Activated CD4-positive, alpha-beta T cell treated with anti-CD3 and anti-CD28 coated beads for 36 hours (primary cell): ENCODE data around the gene CD300LB. TPM values are rescaled to one million over a fixed set of nuclear protein-coding genes. Genes with fewer than 3 reads are reported as not detected.
"Not testable (repeated sequence)": the region's sequence is repeated elsewhere in the genome, so short reads cannot be mapped to it uniquely, and the experiment has no call there.

ENCODE experiments used
- ATAC-seq: fragments of 200-7000 bp; cut with Tn5 transposase; one replicate; pipeline ENCODE4 v1.10.0; 2021; ENCODE audit warnings: mild to moderate bottlenecking, moderate library complexity
- CTCF ChIA-PET: fragments of 350-600 bp; sonication (Branson Sonifier 250); formaldehyde crosslinking; loops from one replicate; lab custom pipeline; 2021; ENCODE audit warnings: antibody characterized with exemption; lab: Charles Lee
- POLR2A ChIA-PET: fragments of 350-600 bp; sonication (Branson Sonifier 250); formaldehyde crosslinking; loops from one replicate; lab custom pipeline; 2021; ENCODE audit warnings: antibody characterized with exemption, inconsistent platforms; lab: Charles Lee
- DNase-seq: peaks from one replicate; pipeline ENCODE4 v3.0.0-alpha.2; 2020
- H3K27ac Mint-ChIP-seq: one replicate; pipeline ENCODE4 v1.8.0; 2021; ENCODE audit warnings: mixed read lengths
- H3K27me3 Mint-ChIP-seq: one replicate; pipeline ENCODE4 v1.8.0; 2021; ENCODE audit warnings: mixed read lengths
- H3K36me3 Mint-ChIP-seq: one replicate; pipeline ENCODE4 v1.8.0; 2021; ENCODE audit warnings: low read depth, mixed read lengths
- H3K4me1 Mint-ChIP-seq: one replicate; pipeline ENCODE4 v1.8.0; 2021; ENCODE audit warnings: mixed read lengths
- H3K4me3 Mint-ChIP-seq: one replicate; pipeline ENCODE4 v1.8.0; 2021; ENCODE audit warnings: mild to moderate bottlenecking, moderate library complexity, mixed read lengths
- H3K9me3 Mint-ChIP-seq: one replicate; pipeline ENCODE4 v1.8.0; 2021; ENCODE audit warnings: low read depth, mixed read lengths
- intact Hi-C, 2 experiments: fragments of 100-400 bp; cut with DNase I in 1 of 2; cut with micrococcal nuclease in 1 of 2; formaldehyde crosslinking; loops; one replicate each; pipeline versions ENCODE4 v1.14.2 to v1.15.1; 2022 to 2024; cut with DNase I, micrococcal nuclease
- total RNA-seq, 2 experiments: library from RNA; stranded (reverse); gene quantifications; one replicate each; pipeline ENCODE4 v1.2.3, GENCODE V29; 2021

CD300LB gene
- total RNA-seq, 2 experiments from 2014 or later, result not detected

GRCh38 chr17:74566132-74566753 is 35.0 kb upstream of the CD300LB start:
- Mint-ChIP-seq H3K27ac (no peak overlapping the region), H3K4me3 (no peak overlapping the region), H3K27me3 (peaks cover 8% of the 10 kb centered on the region), H3K4me1 (peaks cover 23% of the 10 kb centered on the region), H3K36me3 (no peaks in the 10 kb centered on the region), H3K9me3 (no peaks in the 10 kb centered on the region)
- POLR2A ChIA-PET, result no interaction called here
- CTCF ChIA-PET, result interaction anchor here (0.5 to 2.1 kb wide), 23 partner anchors 8 to 747 kb away, joined by 3 to 13 read pairs (median 3); partner anchors contain the start of genes CD300LD and RAB37
- intact Hi-C loops, result loop anchor here in 1 of 2 experiments (1.0 to 5.0 kb wide), 2 partner anchors 80 to 171 kb away; partner anchors contain the start of gene RAB37
- DNase-seq (peak; percentile 66), ATAC-seq (peak; percentile 47)

DNA sequence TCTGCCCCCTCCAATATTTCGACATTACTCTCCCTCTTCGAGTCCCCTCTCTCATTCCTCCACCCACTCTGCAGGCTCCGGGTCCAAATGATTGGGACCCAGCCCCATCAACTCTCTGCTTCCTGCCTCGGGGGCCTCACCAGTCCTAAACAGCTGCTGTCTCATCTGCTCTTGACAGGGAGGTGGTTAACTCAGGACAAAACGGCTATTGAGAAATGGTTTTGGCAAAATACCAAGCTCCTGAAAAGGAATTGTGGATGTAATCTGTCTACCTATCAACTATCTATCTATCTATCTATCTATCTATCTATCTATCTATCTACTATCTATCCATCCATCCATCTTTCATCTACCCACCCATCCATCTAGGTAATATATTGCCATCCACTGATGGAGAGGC is 33.9 kb upstream of the CD300LB start:
- Mint-ChIP-seq H3K36me3 (no peaks in the 10 kb centered on the region), H3K27me3 (peaks cover 8% of the 10 kb centered on the region), H3K27ac (no peak overlapping the region), H3K4me1 (peaks cover 24% of the 10 kb centered on the region), H3K4me3 (no peak overlapping the region), H3K9me3 (no peaks in the 10 kb centered on the region)
- DNase-seq (no peak), ATAC-seq (no peak)
- CTCF ChIA-PET, result interaction anchor here (2.0 kb wide), 1 partner anchor 172 kb away, joined by 9 read pairs; the partner anchor contains the start of gene RAB37
- intact Hi-C loops, result loop anchor here in 1 of 2 experiments (5.0 kb wide), 1 partner anchor 172 kb away; the partner anchor contains the start of gene RAB37
- POLR2A ChIA-PET, result no interaction called here

GRCh38 chr17:74563358-74563757 is 32.1 kb upstream of the CD300LB start:
- POLR2A ChIA-PET, result no interaction called here
- Mint-ChIP-seq H3K9me3 (no peaks in the 10 kb centered on the region), H3K27ac (no peak overlapping the region), H3K36me3 (no peaks in the 10 kb centered on the region), H3K4me1 (peaks cover 24% of the 10 kb centered on the region), H3K27me3 (peaks cover 2% of the 10 kb centered on the region), H3K4me3 (no peak overlapping the region)
- no peak for ATAC-seq
- CTCF ChIA-PET, result no interaction called here
- intact Hi-C loops, result no loop called here
- DNase-seq, result no peak

GRCh38 chr17:74561586-74561985 is 30.3 kb upstream of the CD300LB start:
- Mint-ChIP-seq H3K27me3 (no peaks in the 10 kb centered on the region), H3K27ac (no peak overlapping the region), H3K4me1 (peaks cover 31% of the 10 kb centered on the region), H3K36me3 (no peaks in the 10 kb centered on the region), H3K4me3 (no peak overlapping the region), H3K9me3 (no peaks in the 10 kb centered on the region)
- ChIA-PET CTCF (interaction anchor here (0.7 to 1.7 kb wide), 2 partner anchors 31 to 177 kb away, joined by 3 to 6 read pairs; partner anchors contain the start of gene CD300LB), POLR2A (no interaction called here)
- no peak for DNase-seq
- intact Hi-C loops, result no loop called here
- no peak for ATAC-seq

DNA sequence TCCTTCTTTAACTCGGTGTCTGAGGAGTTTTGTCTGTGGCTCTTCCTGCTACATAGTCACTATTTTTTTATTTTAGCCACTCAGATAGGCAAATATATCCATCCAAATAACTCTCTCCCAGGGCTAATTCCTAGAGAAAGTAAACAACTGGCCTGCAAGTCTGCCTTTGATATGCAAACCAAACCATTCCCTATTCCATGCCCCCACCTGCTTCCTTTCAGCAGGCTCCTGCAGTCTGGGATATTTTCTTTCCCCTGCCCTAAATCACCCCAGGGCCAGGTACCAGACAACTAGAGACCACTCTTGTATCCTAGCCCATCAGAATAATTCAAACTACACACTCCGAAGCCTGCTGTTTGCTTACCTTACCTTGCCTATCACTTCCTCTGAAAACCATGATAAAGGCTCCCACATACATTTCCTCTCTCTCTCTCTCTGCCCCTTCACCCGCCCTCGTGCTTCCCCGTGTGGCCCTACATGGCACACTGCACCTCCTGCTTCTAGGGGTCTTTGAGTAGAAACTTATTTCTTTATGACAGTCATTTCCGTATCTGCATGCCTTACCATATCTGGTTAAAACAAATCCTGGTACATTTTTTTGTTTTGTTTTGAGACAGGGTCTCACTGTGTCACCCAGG is 27.7 kb upstream of the CD300LB start:
- ChIA-PET CTCF (interaction anchor here (0.6 to 1.8 kb wide), 2 partner anchors 8 to 146 kb away, joined by 3 to 10 read pairs; partner anchors contain the start of gene CD300H), POLR2A (no interaction called here)
- intact Hi-C loops, result no loop called here
- H3K4me3 Mint-ChIP-seq, result no peak overlapping the region
- H3K9me3 Mint-ChIP-seq, result no peaks in the 10 kb centered on the region
- no peaks in the 10 kb centered on the region for H3K36me3 Mint-ChIP-seq
- peak overlapping the region; percentile 52 for H3K27ac Mint-ChIP-seq
- DNase-seq, result peak; percentile 28
- H3K27me3 Mint-ChIP-seq, result no peaks in the 10 kb centered on the region
- peak; percentile 72 for ATAC-seq
- H3K4me1 Mint-ChIP-seq, result peaks cover 31% of the 10 kb centered on the region

GRCh38 chr17:74558402-74558801 is 27.1 kb upstream of the CD300LB start:
- POLR2A ChIA-PET, intact Hi-C loops, ATAC-seq, H3K36me3 Mint-ChIP-seq, H3K27me3 Mint-ChIP-seq, H3K4me3 Mint-ChIP-seq, H3K27ac Mint-ChIP-seq, H3K9me3 Mint-ChIP-seq, DNase-seq: not testable (repeated sequence)
- CTCF ChIA-PET, result interaction anchor here (1.8 kb wide), 1 partner anchor 8 kb away, joined by 10 read pairs; the partner anchor contains the start of gene CD300H
- H3K4me1 Mint-ChIP-seq, result peaks cover 31% of the 10 kb centered on the region

GRCh38 chr17:74555427-74555940 is 24.2 kb upstream of the CD300LB start:
- ChIA-PET CTCF (no interaction called here), POLR2A (no interaction called here)
- no peak overlapping the region for H3K27ac Mint-ChIP-seq
- peaks cover 24% of the 10 kb centered on the region for H3K4me1 Mint-ChIP-seq
- no peaks in the 10 kb centered on the region for H3K9me3 Mint-ChIP-seq
- no peaks in the 10 kb centered on the region for H3K36me3 Mint-ChIP-seq
- no peak for ATAC-seq
- no peak overlapping the region for H3K4me3 Mint-ChIP-seq
- DNase-seq, result no peak
- no peaks in the 10 kb centered on the region for H3K27me3 Mint-ChIP-seq
- intact Hi-C loops, result no loop called here

- DNase-seq (no peak), ATAC-seq (no peak)
- CTCF ChIA-PET, result interaction anchor here (0.6 kb wide), 1 partner anchor 195 kb away, joined by 3 read pairs; no protein-coding TSS in a partner anchor
- Mint-ChIP-seq H3K4me1 (peaks cover 24% of the 10 kb centered on the region), H3K36me3 (no peaks in the 10 kb centered on the region), H3K9me3 (no peaks in the 10 kb centered on the region), H3K27me3 (no peaks in the 10 kb centered on the region), H3K27ac (no peak overlapping the region), H3K4me3 (no peak overlapping the region)
- POLR2A ChIA-PET, result no interaction called here
- intact Hi-C loops, result no loop called here
Observed at GRCh38 chr17:74554909-74555308, 23.6 kb upstream of the CD300LB start.

DNA sequence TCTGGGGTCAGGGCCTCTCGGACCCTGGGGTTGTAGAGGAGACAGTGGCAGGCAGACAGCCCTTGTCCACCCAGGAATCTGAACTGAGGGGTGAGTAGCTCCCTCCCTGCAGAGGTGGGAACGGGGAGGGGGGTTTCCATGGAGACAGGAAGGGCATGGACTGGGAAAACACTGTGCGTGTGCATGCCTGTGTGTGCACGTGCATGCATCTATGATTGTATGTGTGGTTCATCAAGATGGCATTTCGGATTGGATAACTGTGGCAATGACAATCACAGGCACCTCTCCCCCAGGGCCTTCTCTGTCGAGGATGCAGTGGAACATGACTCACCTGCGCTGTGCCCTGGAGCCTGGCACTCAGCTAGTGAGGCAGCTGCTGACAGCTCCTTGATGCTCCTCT is 20.8 kb upstream of the CD300LB start:
- ChIA-PET POLR2A (no interaction called here), CTCF (no interaction called here)
- ATAC-seq, result no peak
- intact Hi-C loops, result no loop called here
- H3K4me3 Mint-ChIP-seq, result no peak overlapping the region
- no peaks in the 10 kb centered on the region for H3K27me3 Mint-ChIP-seq
- peaks cover 9% of the 10 kb centered on the region for H3K4me1 Mint-ChIP-seq
- no peaks in the 10 kb centered on the region for H3K36me3 Mint-ChIP-seq
- H3K9me3 Mint-ChIP-seq, result no peaks in the 10 kb centered on the region
- H3K27ac Mint-ChIP-seq, result no peak overlapping the region
- DNase-seq, result no peak

- ATAC-seq, result no peak
- ChIA-PET POLR2A (no interaction called here), CTCF (no interaction called here)
- H3K27me3 Mint-ChIP-seq, result no peaks in the 10 kb centered on the region
- H3K9me3 Mint-ChIP-seq, result no peaks in the 10 kb centered on the region
- no peaks in the 10 kb centered on the region for H3K36me3 Mint-ChIP-seq
- no peak overlapping the region for H3K27ac Mint-ChIP-seq
- intact Hi-C loops, result no loop called here
- H3K4me3 Mint-ChIP-seq, result no peak overlapping the region
- H3K4me1 Mint-ChIP-seq, result peaks cover 9% of the 10 kb centered on the region
- DNase-seq, result no peak
Observed at GRCh38 chr17:74550602-74551001, 19.3 kb upstream of the CD300LB start.

DNA sequence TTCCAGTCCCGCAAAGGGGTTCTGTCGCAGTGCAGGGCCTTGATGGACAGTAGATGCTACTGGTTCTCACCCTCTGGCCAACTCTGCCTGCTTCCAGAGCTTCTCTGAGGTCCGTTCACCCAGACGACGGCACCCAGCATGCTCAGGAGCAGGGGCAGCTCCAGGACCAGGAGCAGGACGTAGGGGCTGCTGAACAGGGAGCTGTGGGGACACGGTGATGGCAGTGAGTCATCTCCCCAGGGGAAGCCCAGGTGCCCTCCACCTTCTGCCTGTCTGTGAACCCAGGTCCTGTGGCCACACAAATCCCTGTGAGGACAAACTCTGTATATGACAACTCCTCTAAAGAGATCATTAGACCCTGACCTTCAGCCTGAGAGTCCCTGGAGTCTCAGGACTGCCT is 18.1 kb upstream of the CD300LB start:
- H3K9me3 Mint-ChIP-seq, result no peaks in the 10 kb centered on the region
- ATAC-seq (no peak), DNase-seq (no peak)
- intact Hi-C loops, result loop anchor here in 1 of 2 experiments (5.0 kb wide), 1 partner anchor 53 kb away; no protein-coding TSS in a partner anchor
- H3K36me3 Mint-ChIP-seq, result no peaks in the 10 kb centered on the region
- no peak overlapping the region for H3K4me3 Mint-ChIP-seq
- no peaks in the 10 kb centered on the region for H3K27me3 Mint-ChIP-seq
- POLR2A ChIA-PET, result no interaction called here
- no peak overlapping the region for H3K27ac Mint-ChIP-seq
- H3K4me1 Mint-ChIP-seq, result peaks cover 9% of the 10 kb centered on the region
- CTCF ChIA-PET, result interaction anchor here (0.6 kb wide), 1 partner anchor 210 kb away, joined by 3 read pairs; no protein-coding TSS in a partner anchor
